Kidney (tissue), 22 donors: ENCODE data around the gene MLX. TPM values are rescaled to one million over a fixed set of nuclear protein-coding genes. Genes with fewer than 3 reads are reported as not detected.

Source experiments
- DNase-seq, 5 donors: peaks; one replicate each; pipeline ENCODE4 v3.0.0-alpha.2; 2013 to 2020
- FAIRE-seq: peaks from 2 replicates; lab custom pipeline; 2012; peaks lifted over from hg19 to GRCh38; lab: Jason Lieb, UNC
- H3K27ac ChIP-seq, 2 donors: one replicate each; pipeline ENCODE4 v1.7.0; 2013; ENCODE audit warnings: low read depth in 2 of 2, low read length in 2 of 2, inconsistent platforms in 1 of 2
- H3K27me3 ChIP-seq: one replicate; pipeline ENCODE4 v1.7.1; 2013; ENCODE audit warnings: low read length, inconsistent platforms; ENCODE audit not compliant: control insufficient read depth, insufficient read depth
- H3K36me3 ChIP-seq, 3 donors: one replicate each; pipeline versions ENCODE4 v1.7.0 to v1.7.1; 2013; ENCODE audit warnings: low read length in 3 of 3, control low read depth in 1 of 3, inconsistent platforms in 1 of 3; ENCODE audit not compliant: insufficient read depth in 3 of 3, control insufficient read depth in 2 of 3
- H3K4me1 ChIP-seq, 3 donors: one replicate each; pipeline versions ENCODE4 v1.7.0 to v1.7.1; 2013; ENCODE audit warnings: low read length in 3 of 3, inconsistent platforms in 1 of 3, low read depth in 1 of 3; ENCODE audit not compliant: control insufficient read depth in 2 of 3, insufficient read depth in 2 of 3
- H3K4me3 ChIP-seq, 3 donors: one replicate each; pipeline versions ENCODE4 v1.7.0 to v1.8.1; 2013; ENCODE audit warnings: low read length in 3 of 3, control low read depth in 1 of 3, inconsistent platforms in 1 of 3
- H3K9ac ChIP-seq, 3 donors: one replicate each; pipeline versions ENCODE4 v1.7.0 to v1.7.1; 2013; ENCODE audit warnings: low read length in 3 of 3, control low read depth in 1 of 3, inconsistent platforms in 1 of 3
- H3K9me3 ChIP-seq, 3 donors: one replicate each; pipeline versions ENCODE4 v1.7.0 to v1.7.1; 2013; ENCODE audit warnings: low read length in 3 of 3, control low read depth in 1 of 3, inconsistent platforms in 1 of 3; ENCODE audit not compliant: control insufficient read depth in 2 of 3, insufficient read depth in 1 of 3
- intact Hi-C: fragments of 100-400 bp; cut with DNase I; formaldehyde crosslinking; loops from one replicate; pipeline ENCODE4 v1.11.1; 2022
- long read RNA-seq, 10 donors: library from polyadenylated mRNA in 1 of 10; unstranded in 1 of 10; transcript quantifications; one replicate each; pipeline ENCODE4 v2.0.0 and lab custom pipeline, GENCODE V29; 2021 to 2026
- polyA plus RNA-seq: library from polyadenylated mRNA; stranded (reverse); fragments of 350-450 nt; fragmentation: Illumina TruSeq; extraction: RNeasy Lipid Tissue Mini Kit (QIAGEN cat#74804); gene quantifications from one replicate; pipeline ENCODE4 v1.2.3, GENCODE V29; 2014; ENCODE audit warnings: low read depth, low replicate concordance; ENCODE audit not compliant: insufficient read depth
- total RNA-seq: library from RNA; stranded (reverse); fragmentation: NEBNext Ultra II Directional; extraction: Animal tissue kit (Norgen Biotek cat#: 25700); gene quantifications from one replicate; pipeline ENCODE4 v1.2.1, GENCODE V29; 2021
- TF ChIP-seq, protein P1 (sequence below): IDR thresholded peaks from 3 replicates; pipeline ENCODE4 v1.5.1; 2012; ENCODE audit warnings: mild to moderate bottlenecking, moderate library complexity, borderline replicate concordance; ENCODE audit not compliant: insufficient read depth; ENCODE audit errors: extremely low read depth
- donor health status: control.
- donor health status: control.
- donor health status: control.
- donor health status: control.
- donor health status: control.
- donor health status: DM: yes; HTN: yes; CAD: no.
- donor health status: Normal renal cell carcinoma (clear cell type).

MLX gene, protein sequence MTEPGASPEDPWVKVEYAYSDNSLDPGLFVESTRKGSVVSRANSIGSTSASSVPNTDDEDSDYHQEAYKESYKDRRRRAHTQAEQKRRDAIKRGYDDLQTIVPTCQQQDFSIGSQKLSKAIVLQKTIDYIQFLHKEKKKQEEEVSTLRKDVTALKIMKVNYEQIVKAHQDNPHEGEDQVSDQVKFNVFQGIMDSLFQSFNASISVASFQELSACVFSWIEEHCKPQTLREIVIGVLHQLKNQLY
- total RNA-seq (38.7 TPM), polyA plus RNA-seq (41.0 TPM)
- long read RNA-seq, donor 1, transcript MLX-203 (8 exons, 2,428 nt) = major isoform, 11 of 15 reads
- long read RNA-seq, donor 1, partial matches to known transcripts = 0 of 15 reads
- long read RNA-seq, donor 1, other reads (novel, unspliced or antisense) = 0 of 15 reads
- long read RNA-seq, donor 2, transcript MLX-203 (8 exons, 2,428 nt) = major isoform, 13 of 16 reads
- long read RNA-seq, donor 2, partial matches to known transcripts = 0 of 16 reads
- long read RNA-seq, donor 2, other reads (novel, unspliced or antisense) = 0 of 16 reads
- long read RNA-seq, donor 3, transcript MLX-203 (8 exons, 2,428 nt) = major isoform, 9 of 13 reads
- long read RNA-seq, donor 3, partial matches to known transcripts = 0 of 13 reads
- long read RNA-seq, donor 3, other reads (novel, unspliced or antisense) = 0 of 13 reads
- long read RNA-seq, donor 4, transcript MLX-203 (8 exons, 2,428 nt) = major isoform, 6 of 10 reads
- long read RNA-seq, donor 4, partial matches to known transcripts = 0 of 10 reads
- long read RNA-seq, donor 4, other reads (novel, unspliced or antisense) = 0 of 10 reads
- long read RNA-seq, donor 5, partial matches to known transcripts = 0 of 2 reads
- long read RNA-seq, donor 5, other reads (novel, unspliced or antisense) = 0 of 2 reads
- long read RNA-seq, donor 6, transcript MLX-203 (8 exons, 2,428 nt) = major isoform, 5 of 6 reads
- long read RNA-seq, donor 6, partial matches to known transcripts = 0 of 6 reads
- long read RNA-seq, donor 6, other reads (novel, unspliced or antisense) = 0 of 6 reads
- long read RNA-seq, donor 7, transcript MLX-203 (8 exons, 2,428 nt) = major isoform, 12 of 30 reads
- long read RNA-seq, donor 7, partial matches to known transcripts = 3 of 30 reads
- long read RNA-seq, donor 7, other reads (novel, unspliced or antisense) = 10 of 30 reads
- long read RNA-seq, donor 8, transcript MLX-203 (8 exons, 2,428 nt) = major isoform, 6 of 18 reads
- long read RNA-seq, donor 8, partial matches to known transcripts = 11 of 18 reads
- long read RNA-seq, donor 8, other reads (novel, unspliced or antisense) = 0 of 18 reads
- long read RNA-seq, donor 9, transcript MLX-203 (8 exons, 2,428 nt) = major isoform, 7 of 10 reads
- long read RNA-seq, donor 9, partial matches to known transcripts = 0 of 10 reads
- long read RNA-seq, donor 9, other reads (novel, unspliced or antisense) = 0 of 10 reads
- long read RNA-seq, donor 10, transcript MLX-203 (8 exons, 2,428 nt) = major isoform, 8 of 11 reads
- long read RNA-seq, donor 10, partial matches to known transcripts = 0 of 11 reads
- long read RNA-seq, donor 10, other reads (novel, unspliced or antisense) = 0 of 11 reads

DNA sequence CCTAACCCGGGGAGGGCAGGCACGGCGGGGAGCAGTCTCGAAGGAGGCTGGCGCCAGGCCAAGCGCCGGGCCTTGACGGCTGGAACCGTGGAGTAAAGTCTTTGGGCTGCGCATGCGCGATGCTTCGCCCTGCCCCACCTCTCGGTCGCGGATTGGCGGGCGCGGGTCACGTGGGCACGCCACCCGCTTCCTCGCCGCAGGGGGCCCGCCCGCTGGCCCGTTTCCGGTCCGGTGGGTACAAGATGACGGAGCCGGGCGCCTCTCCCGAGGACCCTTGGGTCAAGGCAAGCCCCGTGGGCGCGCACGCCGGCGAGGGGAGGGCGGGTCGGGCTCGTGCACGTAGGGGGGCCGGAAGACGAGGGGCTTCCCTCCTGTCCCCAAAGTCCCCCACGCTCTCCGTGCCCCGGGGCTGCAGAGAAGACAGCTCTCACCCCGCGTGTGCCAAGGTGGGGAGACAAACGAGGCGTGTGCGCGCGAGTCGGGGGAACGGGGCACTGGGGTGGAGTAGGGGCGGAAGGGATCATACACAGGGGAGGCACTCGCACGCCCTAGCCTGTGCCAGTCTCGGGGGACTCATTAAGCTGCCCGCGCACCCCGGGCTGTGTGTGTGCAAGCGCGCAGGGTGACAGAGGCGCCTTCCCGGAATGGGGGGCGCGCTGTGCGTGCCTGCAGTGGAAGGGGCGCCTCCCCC lies at the start of gene MLX:
TSS of gene MLX (plus strand) at position 218 of the 691 bp plus-strand sequence. CDS start at position 243, 25 bp downstream.
- TF ChIP-seq, protein P1, sequence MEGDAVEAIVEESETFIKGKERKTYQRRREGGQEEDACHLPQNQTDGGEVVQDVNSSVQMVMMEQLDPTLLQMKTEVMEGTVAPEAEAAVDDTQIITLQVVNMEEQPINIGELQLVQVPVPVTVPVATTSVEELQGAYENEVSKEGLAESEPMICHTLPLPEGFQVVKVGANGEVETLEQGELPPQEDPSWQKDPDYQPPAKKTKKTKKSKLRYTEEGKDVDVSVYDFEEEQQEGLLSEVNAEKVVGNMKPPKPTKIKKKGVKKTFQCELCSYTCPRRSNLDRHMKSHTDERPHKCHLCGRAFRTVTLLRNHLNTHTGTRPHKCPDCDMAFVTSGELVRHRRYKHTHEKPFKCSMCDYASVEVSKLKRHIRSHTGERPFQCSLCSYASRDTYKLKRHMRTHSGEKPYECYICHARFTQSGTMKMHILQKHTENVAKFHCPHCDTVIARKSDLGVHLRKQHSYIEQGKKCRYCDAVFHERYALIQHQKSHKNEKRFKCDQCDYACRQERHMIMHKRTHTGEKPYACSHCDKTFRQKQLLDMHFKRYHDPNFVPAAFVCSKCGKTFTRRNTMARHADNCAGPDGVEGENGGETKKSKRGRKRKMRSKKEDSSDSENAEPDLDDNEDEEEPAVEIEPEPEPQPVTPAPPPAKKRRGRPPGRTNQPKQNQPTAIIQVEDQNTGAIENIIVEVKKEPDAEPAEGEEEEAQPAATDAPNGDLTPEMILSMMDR = no peak

DNA sequence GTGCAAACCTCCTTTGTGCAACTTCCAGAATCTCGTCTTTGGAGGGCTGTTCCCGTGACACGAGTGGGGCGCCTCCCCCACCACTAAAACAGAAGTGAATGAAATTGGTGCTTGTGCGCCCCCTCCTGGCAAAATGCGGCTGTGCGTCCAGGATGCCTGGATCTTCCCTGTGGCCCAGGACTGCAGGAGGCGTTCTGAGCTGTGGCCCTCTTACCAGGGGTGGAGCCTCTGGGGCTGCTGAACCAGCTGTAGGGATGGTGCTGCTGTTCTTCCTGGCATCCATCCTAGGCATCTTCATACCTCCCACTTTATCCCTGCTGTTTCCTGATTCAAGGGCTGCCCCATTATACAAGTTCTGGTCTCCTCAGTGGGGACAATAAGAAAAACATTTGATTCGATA lies 49.4 kb upstream of the MLX start:
- Histone ChIP-seq H3K4me1 (peaks cover 19 to 69% (median 60%) of the 10 kb centered on the region in 3 donors), H3K27ac (peak overlapping the region; percentile 91 to 96), H3K27me3 (no peaks in the 10 kb centered on the region), H3K9ac (peak overlapping the region in 1 of 3 donors; percentile 70), H3K36me3 (peaks cover 2 to 35% (median 13%) of the 10 kb centered on the region in 3 donors), H3K9me3 (no peaks in the 10 kb centered on the region), H3K4me3 (no peak overlapping the region)
- DNase-seq = peak; percentile 76 to 92 (median 83)
- intact Hi-C loops = loop anchor here (10.0 kb wide), 1 partner anchor 93 kb away; the partner anchor contains the start of gene CAVIN1
- TF ChIP-seq, protein P1 = peak; percentile 92
- FAIRE-seq = no peak

More for the DNA sequence above, at the start of gene MLX:
- Histone ChIP-seq H3K4me1 (peaks cover 0 to 37% (median 21%) of the 10 kb centered on the region in 3 donors), H3K36me3 (peaks cover 7 to 45% (median 32%) of the 10 kb centered on the region in 3 donors), H3K9ac (peak within 1 kb of the TSS; percentile 19 to 76 (median 74)), H3K27ac (peak within 1 kb of the TSS; percentile 86 to 91), H3K27me3 (no peaks in the 10 kb centered on the region), H3K9me3 (no peaks in the 10 kb centered on the region), H3K4me3 (peak within 1 kb of the TSS; percentile 69 to 75 (median 70))
- intact Hi-C loops = no loop called here
- DNase-seq (peak; percentile 92 to 99 (median 95)), FAIRE-seq (no peak)
